LNCAP (cell line): ENCODE measurements around the gene DNAJB12.

Source experiments
- TF ChIP-seq, protein P1 (sequence below): fragments of 450-650 bp; IDR thresholded peaks from 2 replicates; pipeline ENCODE4 v1.5.1; 2017; ENCODE audit warnings: mild to moderate bottlenecking

Gene DNAJB12

DNA sequence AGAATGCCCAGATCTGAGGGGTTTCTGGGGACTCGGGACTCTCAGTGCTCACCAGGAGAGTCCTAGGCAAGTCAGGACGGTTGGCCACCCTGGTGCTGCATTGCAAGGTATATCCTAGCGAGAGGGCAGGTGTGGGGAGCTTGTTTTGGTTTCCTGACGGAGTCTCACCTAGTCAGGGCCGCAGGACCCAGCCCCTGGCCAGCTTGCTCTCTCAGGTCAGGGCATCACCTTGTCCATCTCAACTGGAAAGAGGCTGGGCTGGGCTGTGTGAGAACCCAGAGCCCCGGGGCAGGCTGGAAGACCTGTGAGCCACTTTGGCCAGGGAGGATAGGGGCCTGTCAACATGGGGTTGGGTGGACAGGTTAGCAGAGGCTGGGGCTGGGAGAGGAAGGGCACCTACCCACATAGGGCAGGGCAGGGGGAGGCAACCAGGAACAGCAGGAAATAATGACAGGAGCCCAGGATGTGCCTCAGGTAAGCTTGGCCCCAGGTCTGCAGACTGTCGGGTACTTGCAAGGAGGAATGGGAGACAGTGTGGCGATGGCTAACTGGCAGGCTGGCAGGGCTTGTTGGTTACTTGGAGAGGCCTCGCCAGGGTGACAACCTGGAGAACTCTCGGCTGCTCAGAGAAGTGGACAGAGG, 31.5 kb downstream of the DNAJB12 start:
- TF ChIP-seq, protein P1, sequence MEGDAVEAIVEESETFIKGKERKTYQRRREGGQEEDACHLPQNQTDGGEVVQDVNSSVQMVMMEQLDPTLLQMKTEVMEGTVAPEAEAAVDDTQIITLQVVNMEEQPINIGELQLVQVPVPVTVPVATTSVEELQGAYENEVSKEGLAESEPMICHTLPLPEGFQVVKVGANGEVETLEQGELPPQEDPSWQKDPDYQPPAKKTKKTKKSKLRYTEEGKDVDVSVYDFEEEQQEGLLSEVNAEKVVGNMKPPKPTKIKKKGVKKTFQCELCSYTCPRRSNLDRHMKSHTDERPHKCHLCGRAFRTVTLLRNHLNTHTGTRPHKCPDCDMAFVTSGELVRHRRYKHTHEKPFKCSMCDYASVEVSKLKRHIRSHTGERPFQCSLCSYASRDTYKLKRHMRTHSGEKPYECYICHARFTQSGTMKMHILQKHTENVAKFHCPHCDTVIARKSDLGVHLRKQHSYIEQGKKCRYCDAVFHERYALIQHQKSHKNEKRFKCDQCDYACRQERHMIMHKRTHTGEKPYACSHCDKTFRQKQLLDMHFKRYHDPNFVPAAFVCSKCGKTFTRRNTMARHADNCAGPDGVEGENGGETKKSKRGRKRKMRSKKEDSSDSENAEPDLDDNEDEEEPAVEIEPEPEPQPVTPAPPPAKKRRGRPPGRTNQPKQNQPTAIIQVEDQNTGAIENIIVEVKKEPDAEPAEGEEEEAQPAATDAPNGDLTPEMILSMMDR = no peak

DNA sequence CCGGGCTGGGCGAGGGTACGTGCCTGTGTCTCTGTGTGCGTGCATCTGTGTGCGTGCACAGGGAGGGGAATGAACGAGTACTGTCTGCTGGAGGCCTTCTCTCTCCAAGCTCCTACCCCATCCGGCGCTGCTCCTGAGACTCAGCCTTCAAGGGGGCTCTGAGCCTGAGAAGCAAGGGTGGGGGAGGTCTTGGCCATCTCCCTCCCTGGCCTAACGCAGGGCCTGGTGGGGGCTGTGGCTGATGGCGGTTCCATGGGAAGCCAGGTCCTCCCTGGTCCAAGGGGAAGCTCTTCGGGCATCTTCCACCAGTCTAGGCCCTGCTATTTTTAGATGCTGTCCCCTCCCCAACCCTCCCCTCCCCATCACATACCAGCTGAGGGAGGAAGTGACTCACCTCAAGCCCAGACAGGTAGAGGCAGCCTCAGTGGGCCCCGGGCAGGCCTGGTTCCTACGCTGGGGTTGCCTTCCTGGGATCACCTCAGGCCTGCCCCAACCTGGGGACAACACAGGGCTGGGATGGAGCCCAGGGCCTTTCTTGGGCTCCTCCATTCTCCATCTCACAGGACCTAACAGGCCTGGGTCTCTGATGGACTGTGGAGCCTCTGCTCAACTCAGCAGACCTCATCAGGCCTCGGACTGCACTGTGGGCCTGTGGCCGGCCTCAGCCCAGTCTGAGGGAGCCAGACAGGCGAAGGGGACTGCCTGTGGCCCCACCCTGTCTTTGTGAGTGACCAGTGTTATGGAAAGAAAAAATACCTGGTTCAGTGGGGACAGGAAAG, 32.2 kb downstream of the DNAJB12 start:
- TF ChIP-seq, protein P1 = no peak

DNA sequence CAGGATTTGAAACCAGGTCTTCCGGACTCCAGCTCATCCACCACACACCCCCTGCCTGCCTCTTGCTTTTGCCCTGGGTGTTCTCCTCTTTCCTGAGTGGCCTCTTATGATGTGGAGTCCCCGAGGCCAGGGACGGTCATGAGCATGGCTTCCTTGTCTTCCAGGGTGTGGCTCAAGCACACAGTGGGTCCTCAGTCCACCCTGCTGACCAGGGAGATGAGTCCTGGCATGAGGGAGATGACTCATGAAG, 32.8 kb downstream of the DNAJB12 start:
- TF ChIP-seq, protein P1 = no peak

DNA sequence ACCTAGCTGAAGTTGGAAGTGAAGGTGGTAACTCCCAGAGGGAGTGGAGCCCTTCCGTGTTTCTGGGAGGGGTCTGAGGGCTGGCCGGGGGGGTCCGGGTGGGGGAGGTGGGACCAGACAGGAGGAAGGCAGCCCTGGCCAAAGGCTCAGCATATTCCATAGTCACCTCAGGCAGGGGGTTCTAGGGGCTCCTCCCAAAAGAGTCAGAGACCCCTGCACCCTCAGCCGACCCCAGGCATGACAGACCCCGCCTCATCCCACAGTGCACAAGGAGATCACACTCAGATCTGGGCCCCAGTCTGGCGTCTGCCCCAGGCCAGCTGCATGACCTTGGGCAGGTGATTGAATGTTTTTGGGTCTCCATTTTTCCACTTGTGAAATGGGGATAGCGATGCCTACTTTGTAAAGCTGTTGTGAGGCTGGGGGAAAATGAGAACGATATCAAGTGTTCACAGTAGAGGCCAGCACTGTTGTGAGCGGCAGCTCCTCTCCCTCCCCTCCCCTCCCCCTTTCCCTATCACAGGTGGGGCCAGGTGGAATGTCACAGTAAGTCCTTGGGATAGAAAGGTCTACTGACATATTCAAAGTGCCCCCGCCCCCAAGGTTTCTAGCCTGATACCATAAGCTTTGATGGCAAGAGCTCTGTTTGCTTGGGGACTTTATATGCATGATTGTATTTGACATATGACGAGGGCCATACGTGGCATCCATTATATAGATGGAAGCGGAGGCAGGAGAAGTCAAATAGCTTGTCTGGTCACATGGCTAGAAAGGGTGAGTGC, 33.3 kb downstream of the DNAJB12 start:
- TF ChIP-seq, protein P1 = no peak

DNA sequence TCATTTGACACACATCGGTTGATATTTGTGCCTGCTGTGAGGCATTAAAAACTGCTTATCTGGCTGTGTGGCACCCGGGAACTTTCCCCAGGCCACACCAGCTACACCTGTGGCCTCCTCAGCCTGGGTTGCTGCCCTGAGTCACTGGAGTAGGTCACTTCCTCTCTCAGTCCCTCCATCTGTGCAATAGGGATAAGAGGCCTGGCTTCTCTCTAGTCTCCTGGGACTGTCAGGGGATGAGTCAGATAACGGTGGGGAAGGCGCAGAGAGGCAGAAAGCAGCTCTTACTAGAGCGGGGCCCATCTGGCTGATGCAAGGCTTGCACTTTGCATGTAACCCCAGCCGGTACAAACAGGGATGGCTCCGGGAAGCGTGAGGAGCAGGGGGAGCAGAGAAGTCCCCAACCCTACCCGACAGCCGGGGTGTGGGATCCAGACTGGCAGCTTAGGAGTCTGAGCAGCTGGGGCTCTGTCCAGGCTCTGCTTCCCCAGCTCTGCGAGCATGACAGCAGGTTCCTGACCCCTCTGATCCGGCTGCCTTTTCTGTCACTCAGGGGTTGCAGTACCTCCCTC, 34.0 kb downstream of the DNAJB12 start:
- TF ChIP-seq, protein P1 = no peak

DNA sequence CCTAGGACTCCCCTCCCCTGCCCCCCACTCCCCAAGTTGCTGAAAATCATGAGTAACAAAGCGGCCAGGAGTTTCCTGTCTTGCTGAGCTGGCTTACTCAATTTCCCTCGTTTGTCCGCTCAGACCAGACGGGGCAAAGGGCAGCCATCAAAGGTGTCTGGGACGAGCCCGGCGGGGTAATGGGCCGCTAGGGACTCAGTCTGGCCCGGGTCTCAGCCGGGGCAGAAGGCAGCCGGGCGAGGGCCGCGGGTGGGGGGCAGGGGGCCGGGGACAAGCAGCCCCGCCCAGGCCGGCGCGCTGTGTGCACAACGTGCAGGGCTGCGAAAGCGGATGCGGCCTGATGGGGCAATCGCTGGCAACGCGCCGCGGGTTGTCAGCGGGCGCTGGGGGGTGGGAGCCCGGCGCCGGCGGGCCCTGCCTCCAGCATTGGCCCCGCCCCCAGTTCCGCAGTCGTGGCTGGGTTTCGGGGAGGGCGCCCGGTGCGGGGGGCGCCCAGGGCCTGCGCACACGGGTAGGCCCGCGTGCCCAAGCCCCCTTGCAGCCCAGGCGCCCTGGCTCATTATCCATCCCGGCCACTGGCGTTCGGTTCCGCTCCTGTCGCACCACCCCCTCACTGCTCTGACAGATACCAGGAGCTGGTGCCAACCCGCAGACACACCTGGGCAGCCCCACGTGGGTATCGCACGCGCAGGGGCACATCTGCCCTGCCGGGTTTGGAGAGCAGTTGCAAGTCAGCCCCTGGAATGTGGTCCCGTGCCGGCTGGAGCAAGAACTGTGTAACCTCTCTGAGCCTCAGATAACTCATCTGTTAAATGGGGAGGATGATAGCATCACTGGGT, 35.1 kb downstream of the DNAJB12 start:
- TF ChIP-seq, protein P1 = no peak
